GM12878 (cell line): ENCODE results near the gene SEMA6C. TPM values are rescaled to one million over a fixed set of nuclear protein-coding genes. Genes with fewer than 3 reads are reported as not detected.
A peak's percentile ranks its signal among the peaks of the same experiment; 100 is the strongest.

ENCODE experiments used
- BCL11A ChIP-seq: IDR thresholded peaks from 2 replicates; pipeline ENCODE4 v1.6.1; 2011; ENCODE audit warnings: low read depth, low read length
- EZH2 ChIP-seq: IDR thresholded peaks from 2 replicates; pipeline ENCODE4 v1.6.1; 2012; ENCODE audit warnings: low read depth, mild to moderate bottlenecking, control low read depth, inconsistent platforms, low read length, borderline replicate concordance; ENCODE audit not compliant: control insufficient read depth
- KDM1A ChIP-seq: fragments of 200-600 bp; sonication (generic); IDR thresholded peaks from 2 replicates; pipeline ENCODE4 v1.6.1; 2016; ENCODE audit warnings: borderline replicate concordance
- NRF1 ChIP-seq: conservative IDR thresholded peaks from 2 replicates; pipeline ENCODE4 v1.6.1; 2011; ENCODE audit warnings: mild to moderate bottlenecking, low read depth, low read length, improper control_type of control experiment
- PAX5 ChIP-seq: IDR thresholded peaks from 2 replicates; pipeline ENCODE4 v1.6.1; 2011; ENCODE audit warnings: low read depth, low read length, borderline replicate concordance
- PML ChIP-seq: IDR thresholded peaks from 2 replicates; pipeline ENCODE4 v1.6.1; 2012; ENCODE audit warnings: low read length, inconsistent platforms
- POU2F2 ChIP-seq: IDR thresholded peaks from 3 replicates; pipeline ENCODE4 v1.6.1; 2011; ENCODE audit warnings: low read depth, mild to moderate bottlenecking, low read length, borderline replicate concordance
- RBBP5 ChIP-seq: fragments of 200-600 bp; sonication (generic); conservative IDR thresholded peaks from 2 replicates; pipeline ENCODE4 v1.6.1; 2016
- RELA ChIP-seq: fragments of 450-650 bp; IDR thresholded peaks from 2 replicates; pipeline ENCODE4 v1.8.0; 2014; ENCODE audit warnings: borderline replicate concordance; ENCODE audit not compliant: partially characterized antibody
- STAT3 ChIP-seq: IDR thresholded peaks from 2 replicates; pipeline ENCODE4 v1.6.1; 2011; ENCODE audit warnings: low read depth, low read length, improper control_type of control experiment
- TARDBP ChIP-seq: IDR thresholded peaks from 2 replicates; pipeline ENCODE4 v1.6.1; 2016; ENCODE audit warnings: borderline replicate concordance
- YY1 ChIP-seq: IDR thresholded peaks from 2 replicates; pipeline ENCODE4 v1.6.1; 2011; ENCODE audit warnings: low read depth, mild to moderate bottlenecking, low read length
- ZNF384 ChIP-seq: IDR thresholded peaks from 2 replicates; pipeline ENCODE4 v1.6.1; 2012; ENCODE audit warnings: low read depth, mild to moderate bottlenecking, low read length, improper control_type of control experiment, borderline replicate concordance
- polyA plus RNA-seq, 11 experiments: library from polyadenylated mRNA; depleted of rRNA in 4 of 11; unstranded in 6 of 11; stranded (reverse) in 5 of 11; fragments of >200 nt; fragmentation: Nextera tagmentation in 4 of 11; fragmentation: Illumina TruSeq in 1 of 11; extraction: Ambion mirVana in 4 of 11; extraction: Trizol in 1 of 11; gene quantifications; 1 replicate in 1 of 11; 2 replicates in 10 of 11; pipeline versions ENCODE4 v1.2.1 to v1.2.3, GENCODE V29; 2011 to 2016; ENCODE audit warnings: inconsistent platforms in 2 of 11, missing spikeins in 2 of 11, low read depth in 1 of 11
- total RNA-seq, 4 experiments: library from RNA; depleted of rRNA in 3 of 4; stranded (reverse); fragments of >200 nt in 3 of 4; fragmentation: Illumina TruSeq in 1 of 4; extraction: Trizol in 1 of 4; gene quantifications; 2 replicates each; pipeline versions ENCODE4 v1.2.1 to v1.2.3, GENCODE V29; 2013 to 2021
- TF ChIP-seq, protein P1 (sequence below): IDR thresholded peaks from 2 replicates; pipeline ENCODE4 v1.6.1; 2012; ENCODE audit warnings: improper control_type of control experiment, low read depth, low read length; ENCODE audit not compliant: insufficient replicate concordance
- TF ChIP-seq, protein P2 (sequence below): fragments of 450-650 bp; IDR thresholded peaks from 2 replicates; pipeline ENCODE4 v1.6.1; 2017; ENCODE audit warnings: antibody characterized with exemption, mild to moderate bottlenecking, moderate library complexity
- TF ChIP-seq, protein P3 (sequence below): fragments of 450-650 bp; formaldehyde crosslinking; IDR thresholded peaks from 2 replicates; pipeline ENCODE4 v1.4.0; 2020; ENCODE audit warnings: mild to moderate bottlenecking, moderate library complexity
- TF ChIP-seq, protein P4 (sequence below): fragments of 450-650 bp; IDR thresholded peaks from 2 replicates; pipeline ENCODE4 v1.6.1; 2017; ENCODE audit warnings: borderline replicate concordance

Gene SEMA6C
- total and polyA plus RNA-seq, 10 of the 15 experiments (the other 5 are each of a cell fraction or from before 2014, with no cell fraction given) = 0.13 to 2.2 (median 0.29) TPM; not detected in 1

DNA sequence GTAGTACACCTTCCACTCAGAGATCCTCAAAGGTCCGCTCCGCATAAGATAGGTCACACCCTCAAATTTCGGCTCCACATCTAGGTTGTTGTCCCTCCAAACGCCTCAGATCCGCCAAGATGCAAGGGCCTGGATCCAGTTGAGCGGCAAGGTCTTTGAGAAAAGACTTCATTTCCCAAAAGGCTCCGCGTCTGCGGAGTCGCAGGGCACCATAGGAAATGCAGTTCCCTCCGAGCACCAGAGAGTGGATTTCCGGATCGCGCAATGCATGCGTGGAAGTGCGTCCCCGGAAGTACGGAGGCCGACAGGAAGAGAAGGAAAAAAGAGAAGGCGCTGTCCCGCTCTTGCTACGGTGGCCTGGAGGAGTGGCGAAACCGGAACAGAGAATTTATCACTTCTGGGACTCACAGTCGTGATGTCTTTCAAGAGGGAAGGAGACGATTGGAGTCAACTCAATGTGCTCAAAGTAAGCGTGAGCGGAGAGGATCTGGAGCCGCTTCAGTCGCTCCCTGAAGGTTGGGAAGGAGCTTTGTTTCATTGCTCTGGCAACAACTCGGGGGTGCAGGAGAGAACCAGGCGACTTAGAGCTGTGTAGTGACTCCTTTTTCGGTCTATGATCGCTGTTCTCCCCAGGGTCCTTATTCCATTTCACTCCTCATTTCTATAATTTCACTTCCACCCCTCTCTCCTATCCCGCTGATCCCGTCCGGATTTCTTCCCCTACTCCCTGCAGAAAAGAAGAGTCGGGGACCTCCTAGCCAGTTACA, 19.5 kb upstream of the SEMA6C start, which contains the start of the genes LYSMD1 and SCNM1 (continued):
- TF ChIP-seq, protein P1, sequence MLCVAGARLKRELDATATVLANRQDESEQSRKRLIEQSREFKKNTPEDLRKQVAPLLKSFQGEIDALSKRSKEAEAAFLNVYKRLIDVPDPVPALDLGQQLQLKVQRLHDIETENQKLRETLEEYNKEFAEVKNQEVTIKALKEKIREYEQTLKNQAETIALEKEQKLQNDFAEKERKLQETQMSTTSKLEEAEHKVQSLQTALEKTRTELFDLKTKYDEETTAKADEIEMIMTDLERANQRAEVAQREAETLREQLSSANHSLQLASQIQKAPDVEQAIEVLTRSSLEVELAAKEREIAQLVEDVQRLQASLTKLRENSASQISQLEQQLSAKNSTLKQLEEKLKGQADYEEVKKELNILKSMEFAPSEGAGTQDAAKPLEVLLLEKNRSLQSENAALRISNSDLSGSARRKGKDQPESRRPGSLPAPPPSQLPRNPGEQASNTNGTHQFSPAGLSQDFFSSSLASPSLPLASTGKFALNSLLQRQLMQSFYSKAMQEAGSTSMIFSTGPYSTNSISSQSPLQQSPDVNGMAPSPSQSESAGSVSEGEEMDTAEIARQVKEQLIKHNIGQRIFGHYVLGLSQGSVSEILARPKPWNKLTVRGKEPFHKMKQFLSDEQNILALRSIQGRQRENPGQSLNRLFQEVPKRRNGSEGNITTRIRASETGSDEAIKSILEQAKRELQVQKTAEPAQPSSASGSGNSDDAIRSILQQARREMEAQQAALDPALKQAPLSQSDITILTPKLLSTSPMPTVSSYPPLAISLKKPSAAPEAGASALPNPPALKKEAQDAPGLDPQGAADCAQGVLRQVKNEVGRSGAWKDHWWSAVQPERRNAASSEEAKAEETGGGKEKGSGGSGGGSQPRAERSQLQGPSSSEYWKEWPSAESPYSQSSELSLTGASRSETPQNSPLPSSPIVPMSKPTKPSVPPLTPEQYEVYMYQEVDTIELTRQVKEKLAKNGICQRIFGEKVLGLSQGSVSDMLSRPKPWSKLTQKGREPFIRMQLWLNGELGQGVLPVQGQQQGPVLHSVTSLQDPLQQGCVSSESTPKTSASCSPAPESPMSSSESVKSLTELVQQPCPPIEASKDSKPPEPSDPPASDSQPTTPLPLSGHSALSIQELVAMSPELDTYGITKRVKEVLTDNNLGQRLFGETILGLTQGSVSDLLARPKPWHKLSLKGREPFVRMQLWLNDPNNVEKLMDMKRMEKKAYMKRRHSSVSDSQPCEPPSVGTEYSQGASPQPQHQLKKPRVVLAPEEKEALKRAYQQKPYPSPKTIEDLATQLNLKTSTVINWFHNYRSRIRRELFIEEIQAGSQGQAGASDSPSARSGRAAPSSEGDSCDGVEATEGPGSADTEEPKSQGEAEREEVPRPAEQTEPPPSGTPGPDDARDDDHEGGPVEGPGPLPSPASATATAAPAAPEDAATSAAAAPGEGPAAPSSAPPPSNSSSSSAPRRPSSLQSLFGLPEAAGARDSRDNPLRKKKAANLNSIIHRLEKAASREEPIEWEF = no peak
- TF ChIP-seq NRF1 (no peak), ZNF384 (peak; percentile 92), STAT3 (no peak), PAX5 (peak; percentile 48; the same call in 1 of the 2 replicates), RELA (peak; percentile 87), EZH2 (no peak), YY1 (peak; percentile 86), POU2F2 (peak; percentile 93), PML (peak; percentile 91), TARDBP (peak; percentile 98), BCL11A (no peak), RBBP5 (no peak), KDM1A (no peak)
- TF ChIP-seq, protein P2, sequence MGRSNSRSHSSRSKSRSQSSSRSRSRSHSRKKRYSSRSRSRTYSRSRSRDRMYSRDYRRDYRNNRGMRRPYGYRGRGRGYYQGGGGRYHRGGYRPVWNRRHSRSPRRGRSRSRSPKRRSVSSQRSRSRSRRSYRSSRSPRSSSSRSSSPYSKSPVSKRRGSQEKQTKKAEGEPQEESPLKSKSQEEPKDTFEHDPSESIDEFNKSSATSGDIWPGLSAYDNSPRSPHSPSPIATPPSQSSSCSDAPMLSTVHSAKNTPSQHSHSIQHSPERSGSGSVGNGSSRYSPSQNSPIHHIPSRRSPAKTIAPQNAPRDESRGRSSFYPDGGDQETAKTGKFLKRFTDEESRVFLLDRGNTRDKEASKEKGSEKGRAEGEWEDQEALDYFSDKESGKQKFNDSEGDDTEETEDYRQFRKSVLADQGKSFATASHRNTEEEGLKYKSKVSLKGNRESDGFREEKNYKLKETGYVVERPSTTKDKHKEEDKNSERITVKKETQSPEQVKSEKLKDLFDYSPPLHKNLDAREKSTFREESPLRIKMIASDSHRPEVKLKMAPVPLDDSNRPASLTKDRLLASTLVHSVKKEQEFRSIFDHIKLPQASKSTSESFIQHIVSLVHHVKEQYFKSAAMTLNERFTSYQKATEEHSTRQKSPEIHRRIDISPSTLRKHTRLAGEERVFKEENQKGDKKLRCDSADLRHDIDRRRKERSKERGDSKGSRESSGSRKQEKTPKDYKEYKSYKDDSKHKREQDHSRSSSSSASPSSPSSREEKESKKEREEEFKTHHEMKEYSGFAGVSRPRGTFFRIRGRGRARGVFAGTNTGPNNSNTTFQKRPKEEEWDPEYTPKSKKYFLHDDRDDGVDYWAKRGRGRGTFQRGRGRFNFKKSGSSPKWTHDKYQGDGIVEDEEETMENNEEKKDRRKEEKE = no peak
- TF ChIP-seq, protein P3, sequence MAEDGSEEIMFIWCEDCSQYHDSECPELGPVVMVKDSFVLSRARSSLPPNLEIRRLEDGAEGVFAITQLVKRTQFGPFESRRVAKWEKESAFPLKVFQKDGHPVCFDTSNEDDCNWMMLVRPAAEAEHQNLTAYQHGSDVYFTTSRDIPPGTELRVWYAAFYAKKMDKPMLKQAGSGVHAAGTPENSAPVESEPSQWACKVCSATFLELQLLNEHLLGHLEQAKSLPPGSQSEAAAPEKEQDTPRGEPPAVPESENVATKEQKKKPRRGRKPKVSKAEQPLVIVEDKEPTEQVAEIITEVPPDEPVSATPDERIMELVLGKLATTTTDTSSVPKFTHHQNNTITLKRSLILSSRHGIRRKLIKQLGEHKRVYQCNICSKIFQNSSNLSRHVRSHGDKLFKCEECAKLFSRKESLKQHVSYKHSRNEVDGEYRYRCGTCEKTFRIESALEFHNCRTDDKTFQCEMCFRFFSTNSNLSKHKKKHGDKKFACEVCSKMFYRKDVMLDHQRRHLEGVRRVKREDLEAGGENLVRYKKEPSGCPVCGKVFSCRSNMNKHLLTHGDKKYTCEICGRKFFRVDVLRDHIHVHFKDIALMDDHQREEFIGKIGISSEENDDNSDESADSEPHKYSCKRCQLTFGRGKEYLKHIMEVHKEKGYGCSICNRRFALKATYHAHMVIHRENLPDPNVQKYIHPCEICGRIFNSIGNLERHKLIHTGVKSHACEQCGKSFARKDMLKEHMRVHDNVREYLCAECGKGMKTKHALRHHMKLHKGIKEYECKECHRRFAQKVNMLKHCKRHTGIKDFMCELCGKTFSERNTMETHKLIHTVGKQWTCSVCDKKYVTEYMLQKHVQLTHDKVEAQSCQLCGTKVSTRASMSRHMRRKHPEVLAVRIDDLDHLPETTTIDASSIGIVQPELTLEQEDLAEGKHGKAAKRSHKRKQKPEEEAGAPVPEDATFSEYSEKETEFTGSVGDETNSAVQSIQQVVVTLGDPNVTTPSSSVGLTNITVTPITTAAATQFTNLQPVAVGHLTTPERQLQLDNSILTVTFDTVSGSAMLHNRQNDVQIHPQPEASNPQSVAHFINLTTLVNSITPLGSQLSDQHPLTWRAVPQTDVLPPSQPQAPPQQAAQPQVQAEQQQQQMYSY = no peak
- TF ChIP-seq, protein P4, sequence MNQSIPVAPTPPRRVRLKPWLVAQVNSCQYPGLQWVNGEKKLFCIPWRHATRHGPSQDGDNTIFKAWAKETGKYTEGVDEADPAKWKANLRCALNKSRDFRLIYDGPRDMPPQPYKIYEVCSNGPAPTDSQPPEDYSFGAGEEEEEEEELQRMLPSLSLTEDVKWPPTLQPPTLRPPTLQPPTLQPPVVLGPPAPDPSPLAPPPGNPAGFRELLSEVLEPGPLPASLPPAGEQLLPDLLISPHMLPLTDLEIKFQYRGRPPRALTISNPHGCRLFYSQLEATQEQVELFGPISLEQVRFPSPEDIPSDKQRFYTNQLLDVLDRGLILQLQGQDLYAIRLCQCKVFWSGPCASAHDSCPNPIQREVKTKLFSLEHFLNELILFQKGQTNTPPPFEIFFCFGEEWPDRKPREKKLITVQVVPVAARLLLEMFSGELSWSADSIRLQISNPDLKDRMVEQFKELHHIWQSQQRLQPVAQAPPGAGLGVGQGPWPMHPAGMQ = no peak
